ENCODE measurements around the gene GLI2. TPM values are rescaled to one million over a fixed set of nuclear protein-coding genes. Genes with fewer than 3 reads are reported as not detected.

The GLI2 gene
- 6.3 TPM for total RNA-seq

DNA sequence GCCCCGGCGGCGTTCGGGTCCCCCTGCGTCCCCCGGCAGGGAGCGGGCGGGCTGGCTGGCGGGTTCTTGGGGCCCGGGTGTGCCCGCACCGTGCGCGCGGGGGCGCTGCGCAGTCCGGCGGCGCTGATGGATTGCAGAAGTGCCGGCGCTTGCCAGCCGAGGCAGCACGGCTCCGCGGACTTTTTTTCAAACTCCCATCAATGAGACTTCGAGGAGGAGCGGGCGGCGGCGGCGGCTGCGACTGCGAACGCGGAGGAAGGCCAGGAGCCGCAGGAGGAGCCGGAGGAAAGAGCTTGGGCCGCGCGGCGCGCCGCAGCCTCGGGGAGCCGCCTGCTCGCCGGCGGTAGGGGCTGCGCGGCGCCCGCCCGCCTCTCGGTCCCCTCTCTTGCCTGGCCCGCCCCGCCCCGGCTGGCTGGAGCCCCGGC, at the start of gene GLI2:
Gene GLI2, plus strand, starts transcription at position 123 of the 425 bp plus-strand sequence. CDS start 61,453 bp downstream, outside the sequence.

